ENCODE data around the gene BCL2L12. TPM values are rescaled to one million over a fixed set of nuclear protein-coding genes. Genes with fewer than 3 reads are reported as not detected.

The BCL2L12 gene
- total RNA-seq, 1 donor from 2014 or later = 49.2 TPM

DNA sequence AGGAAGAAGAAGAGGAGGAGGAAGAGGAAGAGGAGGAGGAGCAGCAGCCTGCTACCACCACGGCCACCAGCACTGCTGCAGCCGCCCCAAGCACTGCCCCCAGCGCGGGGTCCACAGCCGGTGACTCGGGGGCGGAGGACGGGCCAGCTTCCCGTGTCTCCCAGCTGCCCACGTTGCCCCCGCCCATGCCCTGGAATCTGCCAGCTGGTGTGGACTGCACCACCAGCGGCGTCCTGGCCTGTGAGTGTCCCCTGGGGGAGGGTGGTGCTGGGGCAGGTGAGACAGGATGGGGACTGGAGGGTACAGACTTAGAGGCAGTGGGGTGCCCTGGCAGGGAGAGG lies 12.3 kb upstream of the BCL2L12 start:
- no peak for DNase-seq (ENCODE audit: extremely low spot score, unreplicated experiment)
- Mint-ChIP-seq H3K4me3 (no peak overlapping the region), H3K27ac (no peak overlapping the region), H3K4me1 (ENCODE audit: unreplicated experiment) (no peaks in the 10 kb centered on the region), H3K27me3 (no peaks in the 10 kb centered on the region), H3K9me3 (no peaks in the 10 kb centered on the region), H3K36me3 (peaks cover 8% of the 10 kb centered on the region)
- TF ChIP-seq, protein P1, sequence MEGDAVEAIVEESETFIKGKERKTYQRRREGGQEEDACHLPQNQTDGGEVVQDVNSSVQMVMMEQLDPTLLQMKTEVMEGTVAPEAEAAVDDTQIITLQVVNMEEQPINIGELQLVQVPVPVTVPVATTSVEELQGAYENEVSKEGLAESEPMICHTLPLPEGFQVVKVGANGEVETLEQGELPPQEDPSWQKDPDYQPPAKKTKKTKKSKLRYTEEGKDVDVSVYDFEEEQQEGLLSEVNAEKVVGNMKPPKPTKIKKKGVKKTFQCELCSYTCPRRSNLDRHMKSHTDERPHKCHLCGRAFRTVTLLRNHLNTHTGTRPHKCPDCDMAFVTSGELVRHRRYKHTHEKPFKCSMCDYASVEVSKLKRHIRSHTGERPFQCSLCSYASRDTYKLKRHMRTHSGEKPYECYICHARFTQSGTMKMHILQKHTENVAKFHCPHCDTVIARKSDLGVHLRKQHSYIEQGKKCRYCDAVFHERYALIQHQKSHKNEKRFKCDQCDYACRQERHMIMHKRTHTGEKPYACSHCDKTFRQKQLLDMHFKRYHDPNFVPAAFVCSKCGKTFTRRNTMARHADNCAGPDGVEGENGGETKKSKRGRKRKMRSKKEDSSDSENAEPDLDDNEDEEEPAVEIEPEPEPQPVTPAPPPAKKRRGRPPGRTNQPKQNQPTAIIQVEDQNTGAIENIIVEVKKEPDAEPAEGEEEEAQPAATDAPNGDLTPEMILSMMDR (conservative IDR thresholded peaks at IDR 0.05) = no peak

DNA sequence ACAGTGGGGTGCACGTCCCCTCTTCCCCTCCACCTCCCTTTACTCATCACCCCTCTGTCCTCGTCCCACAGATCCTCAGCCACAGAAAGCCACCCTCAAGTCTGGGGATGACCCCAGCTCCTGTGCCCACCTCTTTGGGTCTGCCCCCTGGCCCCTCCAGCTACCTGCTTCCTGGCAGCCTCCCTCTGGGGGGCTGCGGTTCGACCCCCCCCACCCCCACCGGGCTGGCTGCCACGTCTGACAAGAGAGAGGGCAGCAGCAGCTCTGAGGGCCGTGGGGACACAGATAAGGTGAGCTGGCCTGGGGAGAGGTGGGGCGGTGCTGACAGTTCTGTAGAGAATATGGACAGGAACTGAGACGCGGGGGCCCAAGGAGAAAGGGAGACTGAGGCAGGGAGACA lies 11.2 kb upstream of the BCL2L12 start:
- TF ChIP-seq, protein P1 (conservative IDR thresholded peaks at IDR 0.05) = no peak
- H3K27me3 Mint-ChIP-seq = no peaks in the 10 kb centered on the region
- H3K9me3 Mint-ChIP-seq = no peaks in the 10 kb centered on the region
- H3K36me3 Mint-ChIP-seq = peaks cover 8% of the 10 kb centered on the region
- no peak overlapping the region for H3K27ac Mint-ChIP-seq
- no peak overlapping the region for H3K4me3 Mint-ChIP-seq
- no peaks in the 10 kb centered on the region for H3K4me1 Mint-ChIP-seq (ENCODE audit: unreplicated experiment)
- DNase-seq (ENCODE audit: extremely low spot score, unreplicated experiment) = no peak

DNA sequence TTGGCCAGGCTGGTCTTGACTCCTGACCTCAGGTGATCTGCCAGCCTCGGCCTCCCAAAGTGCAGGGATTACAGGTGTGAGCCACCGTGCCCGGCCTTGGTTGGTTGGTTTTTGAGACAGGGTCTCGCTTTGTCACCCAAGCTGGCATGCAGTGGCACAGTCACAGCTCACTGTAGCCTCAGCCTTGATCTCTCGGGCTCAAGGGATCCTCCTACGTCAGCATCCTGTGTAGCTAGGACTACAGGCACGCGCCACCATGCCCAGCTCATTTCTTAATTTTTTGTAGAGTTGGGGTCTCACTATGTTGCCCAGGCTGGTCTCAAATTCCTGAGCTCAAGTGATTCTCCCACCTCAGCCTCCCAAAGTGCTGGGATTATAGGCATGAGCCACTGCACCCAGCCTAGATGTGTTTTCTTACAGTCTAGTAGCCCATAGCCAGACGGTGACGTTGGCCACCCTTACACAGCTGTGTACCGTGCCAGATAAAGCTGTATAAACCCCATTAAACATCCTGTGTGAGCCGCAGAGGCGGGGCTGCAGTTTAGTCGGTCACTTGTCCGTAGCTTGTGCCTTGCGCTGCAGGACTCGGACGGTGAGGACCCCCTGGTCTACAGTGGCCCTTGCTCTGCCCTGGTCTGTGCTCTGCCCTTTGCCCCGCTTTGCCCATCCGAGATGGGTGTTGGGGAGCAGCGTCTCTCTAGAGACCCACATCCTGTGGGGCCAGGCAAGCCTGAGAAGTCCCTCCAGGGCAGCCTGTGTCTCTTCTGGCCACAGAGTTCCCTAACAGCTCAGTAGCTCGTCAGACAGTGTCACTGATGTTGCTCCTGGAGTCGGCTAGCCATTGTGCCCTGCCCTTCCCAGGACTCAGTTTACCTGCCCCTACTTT lies 9.9 kb upstream of the BCL2L12 start:
- Mint-ChIP-seq H3K36me3 (peaks cover 14% of the 10 kb centered on the region), H3K9me3 (no peaks in the 10 kb centered on the region), H3K27ac (no peak overlapping the region), H3K4me3 (no peak overlapping the region), H3K4me1 (ENCODE audit: unreplicated experiment) (no peaks in the 10 kb centered on the region), H3K27me3 (no peaks in the 10 kb centered on the region)
- DNase-seq (ENCODE audit: extremely low spot score, unreplicated experiment) = no peak
- TF ChIP-seq, protein P1 (conservative IDR thresholded peaks at IDR 0.05) = no peak

DNA sequence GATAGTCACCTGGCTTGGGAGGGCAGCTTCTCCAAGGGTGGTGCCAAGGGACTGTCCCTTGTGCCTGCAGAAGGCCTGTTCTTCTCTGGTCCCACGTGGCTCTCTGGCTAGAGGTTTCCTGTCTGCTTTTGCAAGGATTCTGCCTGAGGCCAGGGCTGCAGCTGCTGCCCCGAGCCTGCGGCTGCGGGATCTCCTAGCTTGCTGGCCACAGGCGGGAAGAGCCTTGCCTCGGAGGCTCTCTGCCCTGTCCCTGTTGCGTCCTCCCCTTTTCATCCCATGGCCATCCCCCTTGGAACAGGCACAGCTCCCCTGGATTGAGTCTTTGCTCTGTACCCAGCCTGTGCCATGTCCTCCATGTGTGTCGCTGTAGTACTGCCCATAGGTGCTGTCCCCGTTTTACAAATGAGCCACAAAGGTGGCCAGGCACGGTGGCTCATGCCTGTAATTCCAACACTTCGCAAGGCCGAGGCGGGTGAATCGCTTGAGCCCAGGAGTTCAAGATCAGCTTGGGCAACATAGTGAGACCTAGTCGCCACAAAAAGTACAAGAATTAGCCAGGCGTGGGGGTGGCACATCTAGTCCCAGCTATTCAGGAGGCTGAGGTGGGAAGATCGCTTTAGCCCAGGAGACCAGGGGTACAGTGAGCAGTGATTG lies 9.2 kb upstream of the BCL2L12 start:
- Mint-ChIP-seq H3K9me3 (no peaks in the 10 kb centered on the region), H3K36me3 (peaks cover 14% of the 10 kb centered on the region), H3K27me3 (no peaks in the 10 kb centered on the region), H3K4me1 (ENCODE audit: unreplicated experiment) (no peaks in the 10 kb centered on the region), H3K4me3 (no peak overlapping the region), H3K27ac (no peak overlapping the region)
- no peak for DNase-seq (ENCODE audit: extremely low spot score, unreplicated experiment)
- TF ChIP-seq, protein P1 (conservative IDR thresholded peaks at IDR 0.05) = no peak

DNA sequence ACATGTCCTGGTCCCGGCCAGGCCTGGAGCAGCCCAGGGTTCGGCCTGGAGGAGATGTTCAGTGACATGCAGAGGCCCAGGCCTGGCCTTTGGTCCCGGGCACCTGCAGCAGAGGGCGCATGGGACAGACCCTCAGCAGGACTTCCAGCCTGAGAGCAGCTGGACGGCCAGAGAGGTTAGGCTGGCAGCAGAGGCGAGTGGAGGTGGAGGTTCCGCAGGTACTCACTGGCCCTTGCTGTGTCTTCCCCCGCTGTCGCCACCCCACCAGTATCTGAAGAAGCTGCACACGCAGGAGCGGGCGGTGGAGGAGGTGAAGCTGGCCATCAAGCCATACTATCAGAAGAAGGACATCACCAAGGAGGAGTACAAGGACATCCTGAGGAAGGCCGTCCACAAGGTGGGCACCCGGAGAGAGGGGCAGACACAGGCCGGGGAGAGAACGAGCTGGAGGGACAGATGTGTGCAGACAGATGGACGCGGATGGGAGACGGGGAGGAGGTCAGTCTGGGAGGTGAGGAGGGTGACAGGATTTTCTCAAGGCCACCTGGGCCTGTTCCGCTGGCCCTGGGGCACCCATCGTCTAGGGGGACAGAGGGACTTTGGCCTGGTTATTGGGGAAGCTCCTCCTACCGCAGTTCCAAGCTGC lies 8.1 kb upstream of the BCL2L12 start:
- H3K4me3 Mint-ChIP-seq = no peak overlapping the region
- no peak for DNase-seq (ENCODE audit: extremely low spot score, unreplicated experiment)
- peaks cover 14% of the 10 kb centered on the region for H3K36me3 Mint-ChIP-seq
- no peaks in the 10 kb centered on the region for H3K4me1 Mint-ChIP-seq (ENCODE audit: unreplicated experiment)
- H3K9me3 Mint-ChIP-seq = no peaks in the 10 kb centered on the region
- H3K27me3 Mint-ChIP-seq = no peaks in the 10 kb centered on the region
- TF ChIP-seq, protein P1 (conservative IDR thresholded peaks at IDR 0.05) = no peak
- no peak overlapping the region for H3K27ac Mint-ChIP-seq

Data from type B pancreatic cell (in vitro differentiated cells).